OCI-M2 (cell line): ENCODE data around the gene PHKA2.
"Not testable (repeated sequence)": the region's sequence is repeated elsewhere in the genome, so short reads cannot be mapped to it uniquely, and the experiment has no call there.

Source experiments
- DNase-seq: peaks from one replicate; lab custom pipeline; 2025; ENCODE audit not compliant: unreplicated experiment; lab: John Stamatoyannopoulos, UW

PHKA2 gene, protein sequence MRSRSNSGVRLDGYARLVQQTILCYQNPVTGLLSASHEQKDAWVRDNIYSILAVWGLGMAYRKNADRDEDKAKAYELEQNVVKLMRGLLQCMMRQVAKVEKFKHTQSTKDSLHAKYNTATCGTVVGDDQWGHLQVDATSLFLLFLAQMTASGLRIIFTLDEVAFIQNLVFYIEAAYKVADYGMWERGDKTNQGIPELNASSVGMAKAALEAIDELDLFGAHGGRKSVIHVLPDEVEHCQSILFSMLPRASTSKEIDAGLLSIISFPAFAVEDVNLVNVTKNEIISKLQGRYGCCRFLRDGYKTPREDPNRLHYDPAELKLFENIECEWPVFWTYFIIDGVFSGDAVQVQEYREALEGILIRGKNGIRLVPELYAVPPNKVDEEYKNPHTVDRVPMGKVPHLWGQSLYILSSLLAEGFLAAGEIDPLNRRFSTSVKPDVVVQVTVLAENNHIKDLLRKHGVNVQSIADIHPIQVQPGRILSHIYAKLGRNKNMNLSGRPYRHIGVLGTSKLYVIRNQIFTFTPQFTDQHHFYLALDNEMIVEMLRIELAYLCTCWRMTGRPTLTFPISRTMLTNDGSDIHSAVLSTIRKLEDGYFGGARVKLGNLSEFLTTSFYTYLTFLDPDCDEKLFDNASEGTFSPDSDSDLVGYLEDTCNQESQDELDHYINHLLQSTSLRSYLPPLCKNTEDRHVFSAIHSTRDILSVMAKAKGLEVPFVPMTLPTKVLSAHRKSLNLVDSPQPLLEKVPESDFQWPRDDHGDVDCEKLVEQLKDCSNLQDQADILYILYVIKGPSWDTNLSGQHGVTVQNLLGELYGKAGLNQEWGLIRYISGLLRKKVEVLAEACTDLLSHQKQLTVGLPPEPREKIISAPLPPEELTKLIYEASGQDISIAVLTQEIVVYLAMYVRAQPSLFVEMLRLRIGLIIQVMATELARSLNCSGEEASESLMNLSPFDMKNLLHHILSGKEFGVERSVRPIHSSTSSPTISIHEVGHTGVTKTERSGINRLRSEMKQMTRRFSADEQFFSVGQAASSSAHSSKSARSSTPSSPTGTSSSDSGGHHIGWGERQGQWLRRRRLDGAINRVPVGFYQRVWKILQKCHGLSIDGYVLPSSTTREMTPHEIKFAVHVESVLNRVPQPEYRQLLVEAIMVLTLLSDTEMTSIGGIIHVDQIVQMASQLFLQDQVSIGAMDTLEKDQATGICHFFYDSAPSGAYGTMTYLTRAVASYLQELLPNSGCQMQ

GRCh38 chrX:18983666-18984380, at the start of gene PHKA2:
PHKA2 (minus strand) TSS chrX:18984114; CDS start chrX:18983932, 182 bp downstream.
- DNase-seq = no peak

DNA sequence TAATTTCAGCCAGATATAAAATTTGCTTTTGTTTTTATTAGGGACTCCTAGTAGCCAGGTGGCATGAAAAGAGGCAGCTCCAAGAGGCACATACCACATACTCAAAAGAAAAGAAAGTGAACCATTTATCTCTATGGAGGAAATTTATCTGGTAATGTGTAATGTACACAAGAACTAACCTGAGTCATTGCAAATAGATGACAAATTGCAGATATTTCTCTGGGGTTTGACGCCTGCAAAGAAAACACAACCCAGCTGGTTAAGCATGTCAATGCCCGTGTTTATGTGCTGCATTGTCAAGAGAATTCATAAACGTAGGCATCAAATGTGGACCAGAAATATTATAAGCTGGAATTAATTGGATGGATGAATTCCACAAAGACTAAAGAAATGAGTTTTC, 46.9 kb upstream of the PHKA2 start:
- DNase-seq = no peak

GRCh38 chrX:19028560-19028959, 44.6 kb upstream of the PHKA2 start:
- no peak for DNase-seq

DNA sequence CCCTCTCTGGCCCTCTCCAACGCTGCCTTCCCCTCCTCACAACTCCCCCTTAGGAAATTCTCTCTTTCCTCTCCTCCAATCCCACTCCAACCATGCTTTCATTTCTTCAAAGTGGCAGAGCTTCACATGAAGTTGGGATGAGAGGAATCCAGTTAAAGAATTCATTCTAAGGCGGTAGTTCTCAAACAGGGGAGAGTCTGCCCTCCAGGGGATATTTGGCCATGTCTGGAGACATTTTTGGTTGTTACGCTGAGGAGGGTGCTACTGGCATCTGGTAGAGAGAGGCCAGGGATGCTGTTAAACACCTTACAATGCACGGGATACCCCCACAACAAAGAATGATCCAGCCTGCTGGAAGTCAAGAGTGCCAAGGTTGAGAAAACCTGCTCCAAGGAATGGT, 40.5 kb upstream of the PHKA2 start:
- DNase-seq = no peak

DNA sequence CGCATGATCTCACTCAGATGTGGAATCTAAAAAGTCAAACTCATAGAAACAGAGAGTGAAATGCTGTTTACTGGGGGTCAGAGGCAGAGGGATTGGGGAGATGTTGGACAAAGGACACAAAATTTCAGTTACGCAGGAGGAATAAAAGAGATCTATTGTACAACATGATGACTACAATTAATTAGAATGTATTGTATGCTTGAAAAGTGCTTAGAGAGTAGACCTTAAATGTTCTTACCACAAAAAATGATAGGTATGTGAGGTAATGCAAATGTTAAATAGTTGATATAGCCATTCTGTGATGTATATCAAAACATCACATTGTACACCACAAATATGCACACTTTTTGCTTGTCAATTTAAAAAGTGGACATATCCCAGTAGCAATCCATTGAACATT, 36.1 kb upstream of the PHKA2 start:
- no peak for DNase-seq

GRCh38 chrX:19017271-19017670, 33.4 kb upstream of the PHKA2 start:
- DNase-seq = no peak

DNA sequence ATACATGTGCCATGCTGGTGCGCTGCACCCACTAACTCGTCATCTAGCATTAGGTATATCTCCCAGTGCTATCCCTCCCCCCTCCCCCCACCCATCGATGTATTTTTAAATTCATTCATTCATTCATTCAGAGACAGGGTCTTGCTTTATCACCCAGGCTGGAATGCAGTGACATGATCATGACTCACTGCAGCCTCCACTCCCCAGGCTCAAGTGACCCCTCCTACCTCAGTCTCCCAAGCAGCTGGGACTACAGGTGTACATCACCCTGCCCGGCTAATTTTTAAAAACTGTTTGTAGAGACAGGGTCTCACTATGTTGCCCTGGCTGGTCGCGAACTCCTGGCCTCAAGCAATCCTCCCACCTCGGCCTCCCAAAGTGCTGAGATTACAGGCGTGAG, 32.7 kb upstream of the PHKA2 start:
- not testable (repeated sequence) for DNase-seq

GRCh38 chrX:19007868-19008267, 24.0 kb upstream of the PHKA2 start:
- no peak for DNase-seq

GRCh38 chrX:19007011-19007410, 23.1 kb upstream of the PHKA2 start:
- DNase-seq = no peak

GRCh38 chrX:19005909-19006308, 22.0 kb upstream of the PHKA2 start:
- DNase-seq = no peak

- DNase-seq = no peak
Observed at GRCh38 chrX:19003756-19004155, 19.8 kb upstream of the PHKA2 start.

DNA sequence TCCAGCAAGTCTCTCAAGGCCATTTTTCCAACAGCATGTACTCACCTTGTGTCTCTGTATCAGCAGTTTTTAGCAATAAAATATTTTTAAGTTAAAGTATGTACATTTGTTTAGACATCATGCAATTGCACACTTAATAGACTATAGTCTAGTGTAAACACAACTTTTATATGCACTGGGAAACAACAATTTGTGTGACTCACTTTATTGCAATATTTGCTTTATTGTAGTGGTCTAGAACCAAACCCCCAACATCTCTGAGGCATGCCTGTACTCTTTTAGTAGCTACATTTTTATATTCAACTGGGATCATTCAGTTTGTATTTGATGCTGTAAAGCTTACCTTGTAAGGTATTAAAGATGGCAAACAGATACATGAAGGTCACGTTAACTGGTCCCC, 14.7 kb upstream of the PHKA2 start:
- no peak for DNase-seq

GRCh38 chrX:18997916-18998315, 14.0 kb upstream of the PHKA2 start:
- DNase-seq = no peak

- DNase-seq = no peak
Observed at GRCh38 chrX:18996536-18996935, 12.6 kb upstream of the PHKA2 start.

- no peak for DNase-seq
Observed at GRCh38 chrX:18995221-18995620, 11.3 kb upstream of the PHKA2 start.

GRCh38 chrX:18994713-18995112, 10.8 kb upstream of the PHKA2 start:
- DNase-seq = no peak

DNA sequence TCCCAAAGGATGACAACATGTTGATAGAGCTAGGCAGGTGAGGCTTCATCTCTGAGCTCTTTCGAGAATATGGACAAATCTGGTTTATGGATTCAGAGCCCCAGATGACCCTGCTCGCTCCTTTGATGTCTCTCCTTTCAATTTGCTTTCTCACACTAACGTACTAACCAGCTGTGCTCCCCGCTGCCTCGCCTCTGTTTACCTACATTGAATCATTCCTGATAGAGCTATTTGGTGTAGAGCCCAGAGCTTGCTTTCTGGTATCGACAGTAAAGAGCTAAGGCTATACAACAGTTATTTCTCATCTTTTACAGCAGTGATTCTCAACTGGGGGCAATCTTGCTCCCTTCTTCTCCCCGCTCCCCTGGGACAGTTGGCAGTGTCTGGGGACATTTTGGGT, 8.9 kb upstream of the PHKA2 start:
- DNase-seq = no peak

DNA sequence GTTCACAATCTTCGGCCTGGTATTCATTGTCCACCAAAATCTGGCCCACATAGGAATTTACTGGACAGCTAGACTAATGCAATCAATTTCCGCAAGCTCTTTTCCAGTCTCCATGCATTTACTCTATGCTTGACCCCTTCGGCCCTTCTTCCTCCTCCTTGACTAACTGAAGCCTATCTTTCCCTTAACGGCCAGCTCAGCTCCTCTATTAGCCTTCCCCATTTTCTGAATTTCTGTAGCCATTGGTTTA, 1.2 kb upstream of the PHKA2 start:
- no peak for DNase-seq

DNA sequence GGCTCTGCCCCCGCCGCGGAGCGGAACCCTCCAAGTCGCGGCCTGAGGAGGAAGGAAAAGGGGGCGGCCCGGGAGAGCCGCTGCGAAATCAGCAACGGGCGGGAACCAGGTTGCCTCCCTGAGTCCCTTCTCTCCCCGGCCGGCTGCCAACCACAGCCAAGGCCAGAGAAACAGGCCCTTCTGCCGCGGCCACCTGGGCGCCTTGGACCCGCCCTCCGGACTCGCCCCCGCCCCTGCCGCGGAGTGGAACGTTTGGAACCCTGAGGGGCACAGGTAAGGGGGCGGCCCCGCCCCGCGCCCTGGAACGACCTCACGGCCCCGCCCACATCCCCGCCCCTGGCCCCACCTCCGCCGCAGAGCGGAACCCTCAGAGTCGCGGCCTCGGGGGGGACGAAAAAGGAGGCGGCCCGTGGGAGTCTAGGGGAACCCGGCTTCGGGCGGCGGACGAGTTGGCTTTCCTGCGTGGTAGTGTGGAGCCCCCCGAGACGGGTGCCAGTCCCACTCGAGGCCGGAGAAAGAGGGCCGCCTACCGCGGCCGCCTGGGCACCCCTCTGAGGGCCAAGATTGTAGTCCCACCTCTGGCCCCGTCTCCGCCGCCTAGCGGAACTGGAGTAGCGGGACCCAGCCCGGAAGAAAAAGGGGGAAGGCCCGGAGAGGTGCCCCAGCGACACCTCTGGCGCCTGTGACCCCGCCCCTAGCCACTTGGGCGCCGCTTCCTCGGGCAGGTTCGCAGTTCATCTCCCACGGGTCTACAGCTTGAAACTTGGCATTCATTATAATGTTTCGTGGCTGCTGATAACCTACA, 669 bp upstream of the PHKA2 start:
- peak; percentile 40 for DNase-seq

- no peak for DNase-seq
Observed at GRCh38 chrX:18981124-18981807, 2.6 kb downstream of the PHKA2 start.
